Endothelial cell of umbilical vein (primary cell): Measurements from ENCODE around the gene TERF2IP. TPM values are rescaled to one million over a fixed set of nuclear protein-coding genes. Genes with fewer than 3 reads are reported as not detected.

Experiments used
- BruUV-seq: library from RNA; stranded (reverse); fragments of 400-500 nt; replicated peaks from 2 replicates; lab custom pipeline; 2021; lab: Mats Ljungman, UMichigan
- CTCF ChIA-PET: fragments of 300-600, 350-600 bp; sonication (Branson Sonifier 250); formaldehyde crosslinking; loops from one replicate; lab custom pipeline; 2021; ENCODE audit warnings: antibody characterized with exemption, inconsistent platforms; lab: Charles Lee
- POLR2A ChIA-PET: fragments of 300-600, 350-600 bp; sonication (Branson Sonifier 250); formaldehyde crosslinking; loops from one replicate; lab custom pipeline; 2021; ENCODE audit warnings: antibody characterized with exemption, inconsistent platforms; lab: Charles Lee
- DNase-seq: peaks from one replicate; pipeline ENCODE4 v3.0.0-alpha.2; 2011; ENCODE audit warnings: low read depth, low spot score
- FAIRE-seq: peaks from 2 replicates; lab custom pipeline; 2011; peaks lifted over from hg19 to GRCh38; lab: Jason Lieb, UNC
- H2AFZ ChIP-seq: 2 replicates; pipeline ENCODE4 v1.6.0; 2012; ENCODE audit warnings: low read depth, low read length, control low read depth, inconsistent platforms
- H3K27ac ChIP-seq: 2 replicates; pipeline ENCODE4 v1.5.1; 2011; ENCODE audit warnings: low read depth, mild to moderate bottlenecking, control low read depth, low read length, moderate library complexity; ENCODE audit not compliant: insufficient read depth
- H3K27me3 ChIP-seq, 2 experiments: 2 replicates each; pipeline versions ENCODE4 v1.6.0 to v1.6.1; 2011; ENCODE audit warnings: low read length in 2 of 2, mixed read lengths in 1 of 2; ENCODE audit not compliant: control insufficient read depth in 2 of 2, insufficient read depth in 2 of 2
- H3K36me3 ChIP-seq, 2 experiments: 2 replicates in 1 of 2; 3 replicates in 1 of 2; pipeline ENCODE4 v1.5.1; 2011; ENCODE audit warnings: low read length in 2 of 2, mild to moderate bottlenecking in 1 of 2, moderate library complexity in 1 of 2; ENCODE audit not compliant: control insufficient read depth in 2 of 2, insufficient read depth in 2 of 2; ENCODE audit errors: extremely low read depth in 1 of 2
- H3K4me1 ChIP-seq: 3 replicates; pipeline ENCODE4 v1.5.1; 2011; ENCODE audit warnings: mild to moderate bottlenecking, low read length; ENCODE audit not compliant: control insufficient read depth, insufficient read depth; ENCODE audit errors: extremely low read depth
- H3K4me2 ChIP-seq: 2 replicates; pipeline ENCODE4 v1.6.1; 2011; ENCODE audit warnings: low read length, control low read depth, mixed read lengths; ENCODE audit not compliant: insufficient read depth
- H3K4me3 ChIP-seq, 3 experiments: fragments of 200-600 bp in 1 of 3; sonication (generic), shearing (Covaris generic) in 1 of 3; replicated peaks in 1 of 3; 2 replicates each; pipeline ENCODE4 v1.5.1; 2011 to 2016; ENCODE audit warnings: control low read depth in 3 of 3, low read length in 3 of 3, mild to moderate bottlenecking in 2 of 3, inconsistent platforms in 1 of 3, low read depth in 1 of 3, moderate library complexity in 1 of 3; ENCODE audit not compliant: insufficient read depth in 1 of 3
- H3K79me2 ChIP-seq: 2 replicates; pipeline ENCODE4 v1.6.0; 2012; ENCODE audit warnings: low read length, inconsistent platforms; ENCODE audit not compliant: control insufficient read depth, insufficient read depth
- H3K9ac ChIP-seq: replicated peaks from 2 replicates; pipeline ENCODE3; 2011; ENCODE audit warnings: low read length, control low read depth; ENCODE audit not compliant: insufficient read depth; ENCODE audit errors: extremely low read depth
- H3K9me1 ChIP-seq: replicated peaks from 3 replicates; pipeline ENCODE4 v1.6.0; 2011; ENCODE audit warnings: mild to moderate bottlenecking, low read length; ENCODE audit not compliant: control insufficient read depth, insufficient read depth; ENCODE audit errors: extremely low read depth
- H3K9me3 ChIP-seq: replicated peaks from 2 replicates; pipeline ENCODE4 v1.5.1; 2012; ENCODE audit warnings: low read length, inconsistent platforms; ENCODE audit not compliant: control insufficient read depth, insufficient read depth
- H4K20me1 ChIP-seq: replicated peaks from 2 replicates; pipeline ENCODE3; 2011; ENCODE audit warnings: mild to moderate bottlenecking, low read length; ENCODE audit not compliant: control insufficient read depth, insufficient read depth; ENCODE audit errors: extremely low read depth
- CTCF ChIP-seq, 2 donors: IDR thresholded peaks; 1 replicate in 1 of 2; 2 replicates in 1 of 2; pipeline ENCODE4 v1.5.1; 2011; ENCODE audit warnings: low read length in 2 of 2, mild to moderate bottlenecking in 2 of 2, moderate library complexity in 2 of 2, control low read depth in 1 of 2, inconsistent platforms in 1 of 2, low read depth in 1 of 2; ENCODE audit not compliant: insufficient read depth in 1 of 2; ENCODE audit errors: extremely low read depth in 1 of 2
- EZH2 ChIP-seq: IDR thresholded peaks from 2 replicates; pipeline ENCODE4 v1.6.1; 2012; ENCODE audit warnings: borderline replicate concordance, low read depth, mild to moderate bottlenecking, moderate library complexity, low read length, inconsistent platforms; ENCODE audit not compliant: severe bottlenecking
- FOS ChIP-seq: IDR thresholded peaks from 2 replicates; pipeline ENCODE4 v1.6.1; 2011; ENCODE audit warnings: mild to moderate bottlenecking, low read length, moderate library complexity, borderline replicate concordance; ENCODE audit not compliant: insufficient read depth
- GATA2 ChIP-seq: IDR thresholded peaks from 2 replicates; pipeline ENCODE4 v1.7.0; 2011; ENCODE audit warnings: low read depth, mild to moderate bottlenecking, moderate library complexity, mixed read lengths, low read length; ENCODE audit not compliant: insufficient read length, insufficient read depth
- JUN ChIP-seq: IDR thresholded peaks from 2 replicates; pipeline ENCODE4 v1.6.1; 2011; ENCODE audit warnings: borderline replicate concordance, low read depth; ENCODE audit not compliant: insufficient read length, insufficient read depth
- MAX ChIP-seq: IDR thresholded peaks from 2 replicates; pipeline ENCODE4 v1.6.1; 2011; ENCODE audit not compliant: insufficient read depth, insufficient read length
- MYC ChIP-seq: IDR thresholded peaks from one replicate; pipeline ENCODE4 v1.6.1; 2011; ENCODE audit warnings: mild to moderate bottlenecking, low read depth, low read length
- POLR2A ChIP-seq: IDR thresholded peaks from 2 replicates; pipeline ENCODE4 v1.6.1; 2012; ENCODE audit warnings: low read depth, mild to moderate bottlenecking, control low read depth, low read length
- POLR2AphosphoS5 ChIP-seq: IDR thresholded peaks from 2 replicates; pipeline ENCODE4 v1.6.1; 2012; ENCODE audit warnings: low read depth, mild to moderate bottlenecking, control low read depth, low read length, moderate library complexity; ENCODE audit not compliant: insufficient read depth
- dilution Hi-C: fragments of 300-500 bp; cut with MboI; formaldehyde crosslinking; loops from one replicate; pipeline ENCODE4 v1.15.0; 2019; ENCODE audit warnings: low sequenced_read_pairs; ENCODE audit not compliant: extremely low pct_ligation_motif_present
- intact Hi-C: fragments of 100-400 bp; cut with micrococcal nuclease; formaldehyde crosslinking; loops from one replicate; pipeline ENCODE4 v1.10.0; 2022
- polyA plus RNA-seq, 4 experiments: library from polyadenylated mRNA; depleted of rRNA in 3 of 4; stranded (reverse) in 3 of 4; unstranded in 1 of 4; fragments of >200 nt; gene quantifications; 2 replicates each; pipeline versions ENCODE4 v1.2.1 to v1.2.3, GENCODE V29; 2011 to 2012; ENCODE audit warnings: missing spikeins in 1 of 4
- total RNA-seq: library from RNA; stranded (reverse); gene quantifications from 2 replicates; pipeline ENCODE4 v1.2.3, GENCODE V29; 2021

Gene TERF2IP
- total and polyA plus RNA-seq, 2 donors (not counting 3 experiments of a cell fraction or from before 2014, with no cell fraction given), result 19.0 to 41.5 TPM

GRCh38 chr16:75701361-75701760, 53.8 kb downstream of the TERF2IP start, which contains the start of gene DUXB:
TSS of gene DUXB (minus strand) at chr16:75701461. CDS start at chr16:75701418, 43 bp downstream.
- no TSS peak for BruUV-seq
- H3K4me1 ChIP-seq, result no peaks in the 10 kb centered on the region
- dilution Hi-C loops, result no loop called here
- DNase-seq, result no peak
- H2AFZ ChIP-seq, result no peak within 1 kb of the TSS
- no peak for FAIRE-seq
- ChIA-PET POLR2A (no interaction called here), CTCF (no interaction called here)
- H3K36me3 ChIP-seq, result no peaks in the 10 kb centered on the region
- no peaks in the 10 kb centered on the region for H3K9me1 ChIP-seq
- no peak within 1 kb of the TSS for H3K27ac ChIP-seq
- H3K27me3 ChIP-seq, result no peaks in the 10 kb centered on the region
- H3K9ac ChIP-seq, result no peak within 1 kb of the TSS
- intact Hi-C loops, result no loop called here
- no peak for TF ChIP-seq FOS
- no peak for TF ChIP-seq JUN
- TF ChIP-seq POLR2A, result no peak
- TF ChIP-seq MYC, result no peak
- no peak for TF ChIP-seq EZH2
- no peak for TF ChIP-seq MAX
- no peak for TF ChIP-seq CTCF (IDR thresholded peaks at IDR 0.05; ENCODE audit: extremely low read depth in 1 of 2, insufficient read depth in 1 of 2, low read depth in 1 of 2, low read length in 2 of 2)
- TF ChIP-seq GATA2, result no peak
- TF ChIP-seq POLR2AphosphoS5, result no peak
- H3K4me3 ChIP-seq, result no peak within 1 kb of the TSS
- H3K4me2 ChIP-seq, result no peak within 1 kb of the TSS
- no peaks in the 10 kb centered on the region for H3K79me2 ChIP-seq
- H3K9me3 ChIP-seq, result no peaks in the 10 kb centered on the region
- no peaks in the 10 kb centered on the region for H4K20me1 ChIP-seq
